B cell (primary cell): ENCODE measurements around the gene RREB1. TPM values are rescaled to one million over a fixed set of nuclear protein-coding genes. Genes with fewer than 3 reads are reported as not detected.

Experiments used
- ATAC-seq: fragments of 200-7000 bp; cut with Tn5 transposase; one replicate; pipeline ENCODE4 v1.10.0; 2021; ENCODE audit warnings: low read depth, mild to moderate bottlenecking, moderate number of reproducible peaks, moderate library complexity
- CTCF ChIA-PET: fragments of 350-600 bp; sonication (Branson Sonifier 250); formaldehyde crosslinking; loops from one replicate; lab custom pipeline; 2021; ENCODE audit warnings: antibody characterized with exemption, inconsistent platforms; lab: Charles Lee
- POLR2A ChIA-PET: fragments of 350-600 bp; sonication (Branson Sonifier 250); formaldehyde crosslinking; loops from one replicate; lab custom pipeline; 2021; ENCODE audit warnings: antibody characterized with exemption; lab: Charles Lee
- DNase-seq: peaks from one replicate; pipeline ENCODE4 v3.0.0; 2013
- H2AFZ ChIP-seq: 2 replicates; pipeline ENCODE4 v1.6.1; 2012; ENCODE audit warnings: mild to moderate bottlenecking, low read depth, low read length; ENCODE audit not compliant: insufficient read depth, poor library complexity, severe bottlenecking
- H3K27ac ChIP-seq, 2 donors: 1 replicate in 1 of 2; 2 replicates in 1 of 2; pipeline ENCODE4 v1.5.1; 2012 to 2013; ENCODE audit warnings: low read length in 2 of 2, mild to moderate bottlenecking in 2 of 2, moderate library complexity in 1 of 2
- H3K27me3 ChIP-seq, 4 experiments: fragments of 200-600 bp in 1 of 4; sonication (generic) in 1 of 4; replicated peaks in 1 of 4; 1 replicate in 2 of 4; 2 replicates in 2 of 4; pipeline versions ENCODE4 v1.6.1 to v1.7.0; 2013 to 2016; ENCODE audit warnings: low read length in 3 of 4, mild to moderate bottlenecking in 2 of 4, mixed read lengths in 1 of 4, moderate library complexity in 1 of 4; ENCODE audit not compliant: insufficient read depth in 4 of 4, control insufficient read depth in 3 of 4; ENCODE audit errors: control extremely low read depth in 1 of 4
- H3K36me3 ChIP-seq, 2 experiments: replicated peaks in 1 of 2; 1 replicate in 1 of 2; 2 replicates in 1 of 2; pipeline versions ENCODE4 v1.6.1 to v1.7.1; 2013; ENCODE audit warnings: low read length in 1 of 2; ENCODE audit not compliant: insufficient read depth in 2 of 2, control insufficient read depth in 1 of 2; ENCODE audit errors: control extremely low read depth in 1 of 2, extremely low read depth in 1 of 2
- H3K4me1 ChIP-seq, 2 donors: fragments of 200-600 bp in 1 of 2; sonication (generic) in 1 of 2; 1 replicate in 1 of 2; 2 replicates in 1 of 2; pipeline versions ENCODE4 v1.5.1 to v1.6.1; 2013 to 2017; ENCODE audit warnings: low read length in 2 of 2; ENCODE audit not compliant: control insufficient read depth in 2 of 2, insufficient read depth in 2 of 2
- H3K4me2 ChIP-seq: replicated peaks from 2 replicates; pipeline ENCODE3; 2012; ENCODE audit warnings: mild to moderate bottlenecking, low read depth, low read length; ENCODE audit not compliant: poor library complexity, severe bottlenecking
- H3K4me3 ChIP-seq, 5 experiments: fragments of 200-600 bp in 1 of 5; sonication (generic) in 1 of 5; 1 replicate in 3 of 5; 2 replicates in 2 of 5; pipeline versions ENCODE4 v1.5.1 to v1.7.0; 2011 to 2016; ENCODE audit warnings: low read length in 4 of 5, mild to moderate bottlenecking in 4 of 5, low read depth in 2 of 5, control low read depth in 1 of 5, moderate library complexity in 1 of 5; ENCODE audit not compliant: insufficient read depth in 1 of 5; ENCODE audit errors: control extremely low read depth in 1 of 5, extremely low read depth in 1 of 5
- H3K79me2 ChIP-seq: fragments of 200-600 bp; sonication (generic); one replicate; pipeline ENCODE4 v1.6.0; 2016; ENCODE audit warnings: low read length; ENCODE audit not compliant: control insufficient read depth, insufficient read depth
- H3K9ac ChIP-seq: fragments of 200-600 bp; sonication (generic); 2 replicates; pipeline ENCODE4 v1.6.1; 2017; ENCODE audit warnings: mild to moderate bottlenecking, low read length, moderate library complexity
- H3K9me3 ChIP-seq, 3 donors: one replicate each; pipeline versions ENCODE4 v1.6.1 to v1.7.1; 2013; ENCODE audit warnings: low read length in 2 of 3; ENCODE audit not compliant: control insufficient read depth in 2 of 3, insufficient read depth in 1 of 3; ENCODE audit errors: control extremely low read depth in 1 of 3
- H4K20me1 ChIP-seq: 2 replicates; pipeline ENCODE4 v1.6.0; 2012; ENCODE audit warnings: mild to moderate bottlenecking, low read length; ENCODE audit not compliant: insufficient read depth, control insufficient read depth, poor library complexity, severe bottlenecking
- H3K27ac Mint-ChIP-seq: one replicate; pipeline ENCODE4 v1.8.0; 2021; ENCODE audit warnings: mixed read lengths
- H3K27me3 Mint-ChIP-seq: one replicate; pipeline ENCODE4 v1.8.0; 2021; ENCODE audit warnings: mixed read lengths
- H3K4me1 Mint-ChIP-seq: one replicate; pipeline ENCODE4 v1.8.0; 2021; ENCODE audit warnings: mixed read lengths
- H3K4me3 Mint-ChIP-seq: one replicate; pipeline ENCODE4 v1.8.0; 2021; ENCODE audit warnings: mixed read lengths
- H3K9me3 Mint-ChIP-seq: one replicate; pipeline ENCODE4 v1.8.0; 2022; ENCODE audit warnings: mixed read lengths; ENCODE audit not compliant: insufficient read depth
- EZH2 ChIP-seq: IDR thresholded peaks from 2 replicates; pipeline ENCODE4 v1.6.1; 2012; ENCODE audit warnings: borderline replicate concordance, low read depth, mild to moderate bottlenecking, moderate library complexity, low read length; ENCODE audit not compliant: insufficient read depth, poor library complexity, severe bottlenecking
- WGBS: methylation state at CpG from one replicate; pipeline ENCODE4 v1.1.5; 2013; ENCODE audit warnings: missing lambda C conversion rate; ENCODE audit not compliant: insufficient coverage; 5-methylcytosine and 5-hydroxymethylcytosine counted together
- intact Hi-C: fragments of 100-400 bp; cut with micrococcal nuclease; formaldehyde crosslinking; loops from one replicate; pipeline ENCODE4 v1.10.0; 2022
- polyA plus RNA-seq: library from polyadenylated mRNA; depleted of rRNA; stranded (reverse); fragments of >200 nt; gene quantifications from 2 replicates; pipeline ENCODE4 v1.2.3, GENCODE V29; 2012
- total RNA-seq, 2 donors: library from RNA; stranded (reverse); fragments of 120-200 nt in 1 of 2; gene quantifications; 1 replicate in 1 of 2; 2 replicates in 1 of 2; pipeline versions ENCODE4 v1.2.3 to v1.2.4, GENCODE V29; 2013 to 2022
- TF ChIP-seq, protein P1 (sequence below): fragments of 200-600 bp; IDR thresholded peaks from one replicate; pipeline ENCODE4 v1.8.0; 2022; ENCODE audit warnings: antibody characterized with exemption, mild to moderate bottlenecking

The RREB1 gene
- total and polyA plus RNA-seq, 2 donors (not counting 1 experiment from before 2014, with no cell fraction given): 10.4 to 58.6 TPM

DNA sequence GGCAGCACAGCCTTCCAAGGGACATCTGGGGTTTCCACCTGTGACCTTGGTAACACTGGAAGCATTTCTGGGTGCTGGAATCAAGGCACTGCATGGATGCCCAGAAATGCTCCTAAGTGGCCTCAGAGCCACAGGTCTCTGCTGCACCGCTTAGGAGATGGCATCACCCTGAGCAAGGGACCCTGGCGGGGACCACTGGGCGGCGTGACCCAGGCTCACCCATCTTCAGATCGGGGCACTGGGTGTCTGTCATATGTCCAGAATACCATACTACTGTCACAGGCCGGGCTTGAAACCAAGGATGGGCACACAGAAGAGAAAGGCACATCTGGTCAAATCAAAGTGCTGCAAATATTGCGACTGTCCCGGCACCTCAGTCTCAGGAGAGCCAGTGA lies 159.3 kb downstream of the RREB1 start:
- Histone ChIP-seq H3K4me2 (no peak overlapping the region), H3K79me2 (no peaks in the 10 kb centered on the region), H3K4me1 (peaks cover under 1 to 1% of the 10 kb centered on the region in 2 donors), H3K27ac (no peak overlapping the region), H3K27me3 (peaks cover 0 to 4% (median 0%) of the 10 kb centered on the region in 4 experiments), H2AFZ (no peak overlapping the region), H3K9me3 (peaks cover 0 to 10% (median 6%) of the 10 kb centered on the region in 3 donors), H4K20me1 (no peaks in the 10 kb centered on the region), H3K9ac (no peak overlapping the region), H3K4me3 (no peak overlapping the region), H3K36me3 (no peaks in the 10 kb centered on the region)
- no peak for DNase-seq
- Mint-ChIP-seq H3K4me1 (peaks cover 4% of the 10 kb centered on the region), H3K9me3 (no peaks in the 10 kb centered on the region), H3K27me3 (peaks cover 10% of the 10 kb centered on the region), H3K27ac (no peak overlapping the region), H3K4me3 (no peak overlapping the region)
- intact Hi-C loops: no loop called here
- TF ChIP-seq, protein P1, sequence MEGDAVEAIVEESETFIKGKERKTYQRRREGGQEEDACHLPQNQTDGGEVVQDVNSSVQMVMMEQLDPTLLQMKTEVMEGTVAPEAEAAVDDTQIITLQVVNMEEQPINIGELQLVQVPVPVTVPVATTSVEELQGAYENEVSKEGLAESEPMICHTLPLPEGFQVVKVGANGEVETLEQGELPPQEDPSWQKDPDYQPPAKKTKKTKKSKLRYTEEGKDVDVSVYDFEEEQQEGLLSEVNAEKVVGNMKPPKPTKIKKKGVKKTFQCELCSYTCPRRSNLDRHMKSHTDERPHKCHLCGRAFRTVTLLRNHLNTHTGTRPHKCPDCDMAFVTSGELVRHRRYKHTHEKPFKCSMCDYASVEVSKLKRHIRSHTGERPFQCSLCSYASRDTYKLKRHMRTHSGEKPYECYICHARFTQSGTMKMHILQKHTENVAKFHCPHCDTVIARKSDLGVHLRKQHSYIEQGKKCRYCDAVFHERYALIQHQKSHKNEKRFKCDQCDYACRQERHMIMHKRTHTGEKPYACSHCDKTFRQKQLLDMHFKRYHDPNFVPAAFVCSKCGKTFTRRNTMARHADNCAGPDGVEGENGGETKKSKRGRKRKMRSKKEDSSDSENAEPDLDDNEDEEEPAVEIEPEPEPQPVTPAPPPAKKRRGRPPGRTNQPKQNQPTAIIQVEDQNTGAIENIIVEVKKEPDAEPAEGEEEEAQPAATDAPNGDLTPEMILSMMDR: no peak
- TF ChIP-seq EZH2: no peak
- no peak for ATAC-seq
- POLR2A ChIA-PET: interaction anchor here (0.6 kb wide), 1 partner anchor 54 kb away, joined by 4 read pairs; no protein-coding TSS in a partner anchor
- CTCF ChIA-PET: no interaction called here
- WGBS: over 99% methylated on average over 8 of the region's 8 CpGs

DNA sequence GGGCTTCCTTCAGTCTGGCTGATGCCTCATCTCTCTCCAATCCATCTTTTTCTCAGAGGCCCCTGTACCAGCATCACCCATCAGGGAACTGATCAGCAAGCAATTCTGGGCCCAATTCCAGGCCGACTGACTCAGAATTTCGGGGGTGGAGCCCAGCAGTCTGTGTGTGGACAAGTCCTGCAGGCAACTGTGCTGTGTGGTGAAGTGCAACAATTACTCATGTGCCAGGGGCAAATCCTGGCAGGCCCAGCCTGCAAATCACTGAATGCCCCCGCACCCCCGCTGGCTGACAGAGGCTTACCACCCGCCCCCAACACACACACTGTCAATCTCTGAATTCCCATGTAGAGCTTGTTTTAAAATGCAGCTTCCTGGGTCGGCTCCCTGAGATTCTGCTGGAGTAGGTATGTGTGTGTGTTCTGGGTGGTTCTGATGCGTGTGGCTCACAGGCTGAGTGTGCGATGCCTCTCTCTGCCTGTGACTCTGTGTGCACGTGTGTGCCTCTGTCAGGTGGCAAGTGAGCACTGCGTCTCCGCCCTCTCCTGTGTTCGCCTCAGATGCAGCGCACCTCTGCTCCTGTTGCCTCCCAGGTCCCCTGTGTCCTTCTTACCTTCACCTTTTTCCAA lies 159.8 kb downstream of the RREB1 start:
- peaks cover 0 to 10% (median 6%) of the 10 kb centered on the region in 3 donors for H3K9me3 ChIP-seq
- H3K27me3 ChIP-seq: peaks cover 0 to 2% (median 0%) of the 10 kb centered on the region in 4 experiments
- no peak overlapping the region for H3K4me2 ChIP-seq
- no peak overlapping the region for H3K9ac ChIP-seq
- no peaks in the 10 kb centered on the region for H3K36me3 ChIP-seq
- no peak overlapping the region for H3K27ac ChIP-seq
- no peaks in the 10 kb centered on the region for H3K79me2 ChIP-seq
- H3K4me1 ChIP-seq: no peaks in the 10 kb centered on the region
- Mint-ChIP-seq H3K9me3 (no peaks in the 10 kb centered on the region), H3K27ac (no peak overlapping the region), H3K27me3 (peaks cover 7% of the 10 kb centered on the region), H3K4me3 (no peak overlapping the region), H3K4me1 (no peaks in the 10 kb centered on the region)
- ChIA-PET POLR2A (interaction anchor here (0.6 kb wide), 1 partner anchor 1733 kb away, joined by 3 read pairs; no protein-coding TSS in a partner anchor), CTCF (interaction anchor here (1.0 kb wide), 1 partner anchor 10 kb away, joined by 3 read pairs; no protein-coding TSS in a partner anchor)
- no peak for DNase-seq
- ATAC-seq: no peak
- no peak for TF ChIP-seq EZH2
- TF ChIP-seq, protein P1: no peak
- 76% methylated on average over 10 of the region's 13 CpGs for WGBS
- H2AFZ ChIP-seq: no peak overlapping the region
- no peaks in the 10 kb centered on the region for H4K20me1 ChIP-seq
- no peak overlapping the region for H3K4me3 ChIP-seq
- intact Hi-C loops: no loop called here
